ENCODE data around the gene TTC34. TPM values are rescaled to one million over a fixed set of nuclear protein-coding genes. Genes with fewer than 3 reads are reported as not detected.

Gene TTC34
- total and polyA plus RNA-seq, 2 donors (not counting 1 experiment from before 2014, with no cell fraction given), result 0.05 to 0.17 TPM

- Histone ChIP-seq H3K36me3 (ENCODE audit: control insufficient read depth, insufficient read depth, low read length) (no peaks in the 10 kb centered on the region), H4K20me1 (ENCODE audit: control insufficient read depth, extremely low read depth, insufficient read depth, low read length) (no peaks in the 10 kb centered on the region), H3K9ac (ENCODE audit: insufficient read depth, low read length) (no peak overlapping the region), H3K79me2 (ENCODE audit: control insufficient read depth, insufficient read depth, low read length) (no peaks in the 10 kb centered on the region), H3K9me3 (ENCODE audit: control insufficient read depth, insufficient read depth, low read depth, low read length) (no peaks in the 10 kb centered on the region), H3K4me3 (replicated peaks in 1 of 4; ENCODE audit: control extremely low read depth in 1 of 4, insufficient read depth in 1 of 4, low read depth in 3 of 4, low read length in 4 of 4) (no peak overlapping the region), H3K4me2 (ENCODE audit: extremely low read depth, insufficient read depth, low read length) (no peak overlapping the region), H3K27me3 (ENCODE audit: control insufficient read depth, insufficient read depth, low read length) (no peaks in the 10 kb centered on the region), H3K27ac (ENCODE audit: insufficient read depth, low read length) (no peak overlapping the region), H2AFZ (ENCODE audit: low read length) (no peak overlapping the region), H3K4me1 (ENCODE audit: control insufficient read depth, extremely low read depth, insufficient read depth, low read length) (no peaks in the 10 kb centered on the region)
- no peak for DNase-seq (ENCODE audit: low read depth in 2 of 2)
- no peak for TF ChIP-seq CTCF (conservative IDR thresholded peaks at IDR 0.05 in 1 of 2, IDR thresholded peaks at IDR 0.05 in 1 of 2; ENCODE audit: low read depth in 1 of 2, low read length in 2 of 2)
- TF ChIP-seq EZH2 (IDR thresholded peaks at IDR 0.05; ENCODE audit: low read length, missing control alignments), result no peak
These were observed 6.3 kb upstream of the TTC34 start for GRCh38 chr1:2807678-2808385.

- no peak for DNase-seq (ENCODE audit: low read depth in 2 of 2)
- no peak overlapping the region for H3K4me2 ChIP-seq (ENCODE audit: extremely low read depth, insufficient read depth, low read length)
- H3K4me3 ChIP-seq (replicated peaks in 1 of 4; ENCODE audit: control extremely low read depth in 1 of 4, insufficient read depth in 1 of 4, low read depth in 3 of 4, low read length in 4 of 4), result no peak overlapping the region
- no peak overlapping the region for H2AFZ ChIP-seq (ENCODE audit: low read length)
- H3K36me3 ChIP-seq (ENCODE audit: control insufficient read depth, insufficient read depth, low read length), result no peaks in the 10 kb centered on the region
- no peaks in the 10 kb centered on the region for H3K4me1 ChIP-seq (ENCODE audit: control insufficient read depth, extremely low read depth, insufficient read depth, low read length)
- TF ChIP-seq EZH2 (IDR thresholded peaks at IDR 0.05; ENCODE audit: low read length, missing control alignments) (no peak), CTCF (conservative IDR thresholded peaks at IDR 0.05 in 1 of 2, IDR thresholded peaks at IDR 0.05 in 1 of 2; ENCODE audit: low read depth in 1 of 2, low read length in 2 of 2) (no peak)
- no peaks in the 10 kb centered on the region for H3K27me3 ChIP-seq (ENCODE audit: control insufficient read depth, insufficient read depth, low read length)
- no peak overlapping the region for H3K9ac ChIP-seq (ENCODE audit: insufficient read depth, low read length)
- no peaks in the 10 kb centered on the region for H3K79me2 ChIP-seq (ENCODE audit: control insufficient read depth, insufficient read depth, low read length)
- no peak overlapping the region for H3K27ac ChIP-seq (ENCODE audit: insufficient read depth, low read length)
- H3K9me3 ChIP-seq (ENCODE audit: control insufficient read depth, insufficient read depth, low read depth, low read length), result no peaks in the 10 kb centered on the region
- H4K20me1 ChIP-seq (ENCODE audit: control insufficient read depth, extremely low read depth, insufficient read depth, low read length), result no peaks in the 10 kb centered on the region
These were observed 5.5 kb upstream of the TTC34 start for GRCh38 chr1:2807036-2807435.

- no peaks in the 10 kb centered on the region for H3K79me2 ChIP-seq (ENCODE audit: control insufficient read depth, insufficient read depth, low read length)
- DNase-seq (ENCODE audit: low read depth in 2 of 2), result no peak
These were observed 5.1 kb upstream of the TTC34 start for GRCh38 chr1:2806591-2806990.

More at GRCh38 chr1:2806591-2806990, 5.1 kb upstream of the TTC34 start:
- no peak overlapping the region for H3K27ac ChIP-seq (ENCODE audit: insufficient read depth, low read length)
- H3K4me1 ChIP-seq (ENCODE audit: control insufficient read depth, extremely low read depth, insufficient read depth, low read length), result no peaks in the 10 kb centered on the region
- no peak overlapping the region for H3K4me2 ChIP-seq (ENCODE audit: extremely low read depth, insufficient read depth, low read length)
- H3K36me3 ChIP-seq (ENCODE audit: control insufficient read depth, insufficient read depth, low read length), result no peaks in the 10 kb centered on the region
- no peak overlapping the region for H2AFZ ChIP-seq (ENCODE audit: low read length)
- no peak overlapping the region for H3K9ac ChIP-seq (ENCODE audit: insufficient read depth, low read length)
- no peaks in the 10 kb centered on the region for H3K27me3 ChIP-seq (ENCODE audit: control insufficient read depth, insufficient read depth, low read length)
- H3K4me3 ChIP-seq (replicated peaks in 1 of 4; ENCODE audit: control extremely low read depth in 1 of 4, insufficient read depth in 1 of 4, low read depth in 3 of 4, low read length in 4 of 4), result no peak overlapping the region
- no peak for TF ChIP-seq CTCF (conservative IDR thresholded peaks at IDR 0.05 in 1 of 2, IDR thresholded peaks at IDR 0.05 in 1 of 2; ENCODE audit: low read depth in 1 of 2, low read length in 2 of 2)
- H4K20me1 ChIP-seq (ENCODE audit: control insufficient read depth, extremely low read depth, insufficient read depth, low read length), result no peaks in the 10 kb centered on the region
- H3K9me3 ChIP-seq (ENCODE audit: control insufficient read depth, insufficient read depth, low read depth, low read length), result no peaks in the 10 kb centered on the region

Data from fibroblast of lung (primary cell).